H1 (cell line): ENCODE data around the gene WIPI1. TPM values are rescaled to one million over a fixed set of nuclear protein-coding genes. Genes with fewer than 3 reads are reported as not detected.

Experiments used
- CTCF ChIA-PET: fragments of 300-600 bp; sonication (Branson Sonifier 250); formaldehyde crosslinking; loops from one replicate; lab custom pipeline; 2021; ENCODE audit not compliant: partially characterized antibody; lab: Charles Lee
- POLR2A ChIA-PET: fragments of 300-600 bp; sonication (Branson Sonifier 250); formaldehyde crosslinking; loops from one replicate; lab custom pipeline; 2021; ENCODE audit warnings: inconsistent platforms; ENCODE audit not compliant: partially characterized antibody; lab: Charles Lee
- DNase-seq, 2 experiments: peaks; one replicate each; pipeline versions ENCODE4 v3.0.0 to v3.0.0-alpha.2; 2010 to 2022; ENCODE audit warnings: low spot score in 2 of 2, low read depth in 1 of 2, mixed read lengths in 1 of 2
- FAIRE-seq: peaks from 2 replicates; lab custom pipeline; 2011; peaks lifted over from hg19 to GRCh38; lab: Jason Lieb, UNC
- H2AFZ ChIP-seq: 2 replicates; pipeline ENCODE4 v1.8.1; 2012; ENCODE audit warnings: low read length, inconsistent platforms
- H2AK5ac ChIP-seq: 2 replicates; pipeline ENCODE4 v1.6.1; 2013; ENCODE audit warnings: low read depth, low read length
- H2BK120ac ChIP-seq: replicated peaks from 2 replicates; pipeline ENCODE3; 2013; ENCODE audit warnings: low read depth, low read length, inconsistent platforms
- H2BK12ac ChIP-seq: 2 replicates; pipeline ENCODE4 v1.6.1; 2013; ENCODE audit warnings: low read depth, low read length
- H2BK15ac ChIP-seq: 2 replicates; pipeline ENCODE4 v1.6.1; 2013; ENCODE audit warnings: low read length
- H2BK20ac ChIP-seq: 2 replicates; pipeline ENCODE4 v1.6.1; 2013; ENCODE audit warnings: low read length
- H2BK5ac ChIP-seq: 2 replicates; pipeline ENCODE4 v1.6.1; 2013; ENCODE audit warnings: low read depth, low read length
- H3K14ac ChIP-seq: 2 replicates; pipeline ENCODE4 v1.6.1; 2013; ENCODE audit warnings: inconsistent platforms; ENCODE audit not compliant: insufficient read length
- H3K18ac ChIP-seq: 2 replicates; pipeline ENCODE4 v1.6.1; 2013; ENCODE audit warnings: low read length; ENCODE audit errors: extremely low read depth
- H3K23ac ChIP-seq: 2 replicates; pipeline ENCODE4 v1.6.1; 2013; ENCODE audit warnings: inconsistent platforms; ENCODE audit not compliant: insufficient read length
- H3K23me2 ChIP-seq: 2 replicates; pipeline ENCODE4 v1.6.1; 2013; ENCODE audit warnings: low read depth, low read length
- H3K27ac ChIP-seq: 2 replicates; pipeline ENCODE4 v1.6.1; 2011; ENCODE audit warnings: low read depth, low read length, inconsistent platforms
- H3K27me3 ChIP-seq, 4 experiments: replicated peaks in 1 of 4; 1 replicate in 1 of 4; 2 replicates in 3 of 4; pipeline versions ENCODE4 v1.6.1 to v1.8.1; 2011 to 2013; ENCODE audit warnings: low read length in 3 of 4, mild to moderate bottlenecking in 3 of 4, inconsistent platforms in 2 of 4, mixed read lengths in 2 of 4, moderate library complexity in 1 of 4; ENCODE audit not compliant: control insufficient read depth in 3 of 4, insufficient read depth in 3 of 4; ENCODE audit errors: extremely low read depth in 1 of 4
- H3K36me3 ChIP-seq, 4 experiments: 2 replicates each; pipeline versions ENCODE4 v1.6.1 to v1.8.1; 2011 to 2013; ENCODE audit warnings: mild to moderate bottlenecking in 4 of 4, low read length in 3 of 4, moderate library complexity in 2 of 4, control low read depth in 1 of 4, inconsistent platforms in 1 of 4; ENCODE audit not compliant: insufficient read depth in 4 of 4, control insufficient read depth in 2 of 4
- H3K4ac ChIP-seq: replicated peaks from 2 replicates; pipeline ENCODE3; 2013; ENCODE audit warnings: low read length, low read depth, mixed read lengths, inconsistent platforms; ENCODE audit not compliant: insufficient read length
- H3K4me1 ChIP-seq, 4 experiments: replicated peaks in 1 of 4; 1 replicate in 1 of 4; 2 replicates in 3 of 4; pipeline versions ENCODE4 v1.6.1 to v1.8.1; 2011 to 2013; ENCODE audit warnings: low read length in 3 of 4, inconsistent platforms in 2 of 4, mixed read lengths in 1 of 4; ENCODE audit not compliant: insufficient read depth in 4 of 4, control insufficient read depth in 3 of 4
- H3K4me2 ChIP-seq, 2 experiments: 2 replicates each; pipeline versions ENCODE4 v1.6.1 to v1.8.1; 2011 to 2013; ENCODE audit warnings: low read depth in 2 of 2, low read length in 2 of 2, control low read depth in 1 of 2, inconsistent platforms in 1 of 2, mild to moderate bottlenecking in 1 of 2; ENCODE audit not compliant: insufficient read depth in 1 of 2
- H3K4me3 ChIP-seq, 4 experiments: fragments of 200-600, 300-600 bp in 1 of 4; sonication (generic), shearing (Covaris generic), sonication (Bioruptor Twin) in 1 of 4; 2 replicates each; pipeline versions ENCODE4 v1.5.1 to v1.8.1; 2011 to 2016; ENCODE audit warnings: low read length in 4 of 4, low read depth in 3 of 4, control low read depth in 2 of 4, inconsistent platforms in 2 of 4, mild to moderate bottlenecking in 2 of 4, mixed read lengths in 1 of 4, moderate library complexity in 1 of 4; ENCODE audit not compliant: insufficient read depth in 2 of 4; ENCODE audit errors: extremely low read depth in 1 of 4
- H3K56ac ChIP-seq: replicated peaks from 2 replicates; pipeline ENCODE3; 2013; ENCODE audit warnings: low read depth, mild to moderate bottlenecking, mixed read lengths, low read length, inconsistent platforms; ENCODE audit not compliant: insufficient read length
- H3K79me1 ChIP-seq: 2 replicates; pipeline ENCODE4 v1.6.1; 2013; ENCODE audit warnings: low read depth, low read length, control low read depth
- H3K79me2 ChIP-seq, 2 experiments: 2 replicates each; pipeline versions ENCODE4 v1.6.1 to v1.8.1; 2012 to 2013; ENCODE audit warnings: low read length in 2 of 2, mild to moderate bottlenecking in 2 of 2, inconsistent platforms in 1 of 2; ENCODE audit not compliant: insufficient read depth in 2 of 2, control insufficient read depth in 1 of 2
- H3K9ac ChIP-seq, 4 experiments: replicated peaks in 1 of 4; 1 replicate in 1 of 4; 2 replicates in 3 of 4; pipeline versions ENCODE4 v1.6.1 to v1.8.1; 2011 to 2013; ENCODE audit warnings: low read depth in 3 of 4, low read length in 3 of 4, control low read depth in 2 of 4, mild to moderate bottlenecking in 2 of 4, moderate library complexity in 2 of 4, inconsistent platforms in 1 of 4; ENCODE audit errors: extremely low read depth in 1 of 4
- H3K9me3 ChIP-seq, 2 experiments: 2 replicates each; pipeline versions ENCODE4 v1.6.1 to v1.8.1; 2012 to 2013; ENCODE audit warnings: mild to moderate bottlenecking in 2 of 2, moderate library complexity in 2 of 2, control low read depth in 1 of 2, inconsistent platforms in 1 of 2, low read depth in 1 of 2, low read length in 1 of 2, mixed read lengths in 1 of 2; ENCODE audit not compliant: insufficient read depth in 2 of 2
- H4K20me1 ChIP-seq, 2 experiments: replicated peaks in 1 of 2; 2 replicates each; pipeline versions ENCODE3 to v1.8.1; 2011 to 2013; ENCODE audit warnings: inconsistent platforms in 2 of 2, low read length in 2 of 2, mild to moderate bottlenecking in 1 of 2; ENCODE audit not compliant: insufficient read depth in 2 of 2, control insufficient read depth in 1 of 2
- H4K5ac ChIP-seq: 2 replicates; pipeline ENCODE4 v1.6.1; 2013; ENCODE audit warnings: low read length, low read depth, mixed read lengths, inconsistent platforms; ENCODE audit not compliant: insufficient read length
- H4K8ac ChIP-seq: 2 replicates; pipeline ENCODE4 v1.8.0; 2013; ENCODE audit warnings: mild to moderate bottlenecking, moderate library complexity, low read length, inconsistent platforms; ENCODE audit not compliant: insufficient read depth; ENCODE audit errors: extremely low read depth
- H4K91ac ChIP-seq: replicated peaks from 2 replicates; pipeline ENCODE3; 2013; ENCODE audit warnings: low read length, mixed read lengths, inconsistent platforms; ENCODE audit not compliant: insufficient read length
- BRCA1 ChIP-seq: IDR thresholded peaks from 2 replicates; pipeline ENCODE4 v1.6.1; 2012; ENCODE audit warnings: low read depth, low read length, improper control_type of control experiment
- CEBPB ChIP-seq: IDR thresholded peaks from 2 replicates; pipeline ENCODE4 v1.6.1; 2012; ENCODE audit warnings: low read depth, low read length
- HDAC6 ChIP-seq: IDR thresholded peaks from one replicate; pipeline ENCODE4 v1.7.1; 2012; ENCODE audit warnings: low read depth, mild to moderate bottlenecking, inconsistent platforms, low read length, moderate library complexity
- NANOG ChIP-seq: IDR thresholded peaks from 2 replicates; pipeline ENCODE4 v1.6.1; 2011; ENCODE audit warnings: low read length, low read depth, mild to moderate bottlenecking, inconsistent platforms; ENCODE audit not compliant: insufficient read depth, poor library complexity, severe bottlenecking
- POU5F1 ChIP-seq: IDR thresholded peaks from 2 replicates; pipeline ENCODE4 v1.6.1; 2011; ENCODE audit warnings: low read depth, mild to moderate bottlenecking, low read length, moderate library complexity
- SAP30 ChIP-seq: fragments of 300-600 bp; sonication (generic); IDR thresholded peaks from 2 replicates; pipeline ENCODE4 v1.7.1; 2012; ENCODE audit warnings: low read length, moderate library complexity, mild to moderate bottlenecking, inconsistent platforms; ENCODE audit not compliant: insufficient read depth, insufficient replicate concordance
- SIX5 ChIP-seq: IDR thresholded peaks from 2 replicates; pipeline ENCODE4 v1.6.1; 2011; ENCODE audit warnings: mild to moderate bottlenecking, low read depth, low read length
- ZNF274 ChIP-seq: IDR thresholded peaks from 2 replicates; pipeline ENCODE4 v1.7.0; 2012; ENCODE audit warnings: low read length, borderline replicate concordance; ENCODE audit errors: extremely low read depth
- WGBS, 2 experiments: shearing (Covaris generic) in 1 of 2; methylation state at CpG; one replicate each; pipeline versions ENCODE4 v1.1.6 to v1.1.7; 2013 to 2015; ENCODE audit warnings: low lambda C conversion rate in 2 of 2, mixed read lengths in 2 of 2, inconsistent platforms in 1 of 2, low coverage in 1 of 2, missing lambda C conversion rate in 1 of 2; ENCODE audit not compliant: insufficient replicate concordance in 2 of 2, insufficient coverage in 1 of 2, insufficient read length in 1 of 2; ENCODE audit errors: extremely low coverage in 1 of 2, missing lambda C conversion rate in 1 of 2; 5-methylcytosine and 5-hydroxymethylcytosine counted together
- polyA plus RNA-seq, 7 experiments: library from polyadenylated mRNA; depleted of rRNA in 3 of 7; stranded (reverse) in 5 of 7; unstranded in 2 of 7; fragments of >200 nt in 5 of 7; fragments of 200-250 nt in 2 of 7; gene quantifications; 1 replicate in 5 of 7; 2 replicates in 1 of 7; 4 replicates in 1 of 7; pipeline versions ENCODE4 v1.2.1 to v1.2.3, GENCODE V29; 2011 to 2013; ENCODE audit warnings: missing spikeins in 2 of 7, mixed read lengths in 2 of 7
- total RNA-seq: library from RNA; stranded (reverse); fragmentation: NEBNext Ultra II Directional; extraction: Animal tissue kit (Norgen Biotek cat#: 25700); gene quantifications from 2 replicates; pipeline ENCODE4 v1.2.1, GENCODE V29; 2021
- TF ChIP-seq, protein P1 (sequence below): IDR thresholded peaks from 2 replicates; pipeline ENCODE4 v1.6.1; 2012; ENCODE audit warnings: inconsistent platforms
- TF ChIP-seq, protein P2 (sequence below): IDR thresholded peaks from 2 replicates; pipeline ENCODE4 v1.6.1; 2011; ENCODE audit warnings: low read depth, mild to moderate bottlenecking, low read length; ENCODE audit not compliant: insufficient read depth
- TF ChIP-seq, protein P3 (sequence below): IDR thresholded peaks from 2 replicates; pipeline ENCODE4 v1.6.1; 2012; ENCODE audit warnings: low read length, inconsistent platforms

Gene WIPI1
- total and polyA plus RNA-seq, 2 of the 8 experiments (the other 6 are each of a cell fraction or from before 2014, with no cell fraction given): 16.6 to 17.4 TPM

DNA sequence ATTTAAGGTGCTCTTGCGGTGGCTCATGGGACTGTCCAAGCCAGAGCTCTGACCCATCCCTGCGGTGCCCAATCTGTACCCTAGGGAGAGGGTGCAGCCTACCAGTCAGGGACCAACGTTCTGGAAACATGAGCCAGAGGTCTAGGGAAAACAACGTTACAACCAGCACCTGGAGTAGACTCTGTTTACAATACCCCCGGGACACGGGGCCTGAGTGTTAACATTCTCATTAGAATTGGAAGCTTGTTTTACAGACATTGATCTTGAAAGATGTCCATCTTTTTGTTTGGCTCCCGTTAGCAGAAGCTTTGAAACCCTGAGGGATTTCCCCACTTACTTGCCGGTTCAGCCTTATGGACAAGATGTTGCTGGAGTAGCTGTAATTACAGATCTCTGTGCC is 6.9 kb downstream of the WIPI1 start:
- POLR2A ChIA-PET: no interaction called here
- TF ChIP-seq, protein P1, sequence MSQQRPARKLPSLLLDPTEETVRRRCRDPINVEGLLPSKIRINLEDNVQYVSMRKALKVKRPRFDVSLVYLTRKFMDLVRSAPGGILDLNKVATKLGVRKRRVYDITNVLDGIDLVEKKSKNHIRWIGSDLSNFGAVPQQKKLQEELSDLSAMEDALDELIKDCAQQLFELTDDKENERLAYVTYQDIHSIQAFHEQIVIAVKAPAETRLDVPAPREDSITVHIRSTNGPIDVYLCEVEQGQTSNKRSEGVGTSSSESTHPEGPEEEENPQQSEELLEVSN: no peak
- no peak for TF ChIP-seq SAP30
- no peak for TF ChIP-seq BRCA1
- TF ChIP-seq, protein P2, sequence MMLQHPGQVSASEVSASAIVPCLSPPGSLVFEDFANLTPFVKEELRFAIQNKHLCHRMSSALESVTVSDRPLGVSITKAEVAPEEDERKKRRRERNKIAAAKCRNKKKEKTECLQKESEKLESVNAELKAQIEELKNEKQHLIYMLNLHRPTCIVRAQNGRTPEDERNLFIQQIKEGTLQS: no peak
- no peak for TF ChIP-seq POU5F1
- no peak for TF ChIP-seq ZNF274
- no peak for TF ChIP-seq SIX5
- TF ChIP-seq, protein P3, sequence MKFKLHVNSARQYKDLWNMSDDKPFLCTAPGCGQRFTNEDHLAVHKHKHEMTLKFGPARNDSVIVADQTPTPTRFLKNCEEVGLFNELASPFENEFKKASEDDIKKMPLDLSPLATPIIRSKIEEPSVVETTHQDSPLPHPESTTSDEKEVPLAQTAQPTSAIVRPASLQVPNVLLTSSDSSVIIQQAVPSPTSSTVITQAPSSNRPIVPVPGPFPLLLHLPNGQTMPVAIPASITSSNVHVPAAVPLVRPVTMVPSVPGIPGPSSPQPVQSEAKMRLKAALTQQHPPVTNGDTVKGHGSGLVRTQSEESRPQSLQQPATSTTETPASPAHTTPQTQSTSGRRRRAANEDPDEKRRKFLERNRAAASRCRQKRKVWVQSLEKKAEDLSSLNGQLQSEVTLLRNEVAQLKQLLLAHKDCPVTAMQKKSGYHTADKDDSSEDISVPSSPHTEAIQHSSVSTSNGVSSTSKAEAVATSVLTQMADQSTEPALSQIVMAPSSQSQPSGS: no peak
- TF ChIP-seq NANOG: no peak
- TF ChIP-seq CEBPB: no peak
- TF ChIP-seq HDAC6: no peak

More for the DNA sequence above, 6.9 kb downstream of the WIPI1 start:
- Histone ChIP-seq H3K9ac (no peak overlapping the region), H4K5ac (no peak overlapping the region), H2AFZ (no peak overlapping the region), H3K18ac (no peak overlapping the region), H2BK12ac (no peak overlapping the region), H3K4me1 (no peaks in the 10 kb centered on the region; a peak in 1 of 7 replicates), H3K27me3 (no peaks in the 10 kb centered on the region), H2BK5ac (no peak overlapping the region), H3K27ac (no peak overlapping the region), H4K8ac (no peak overlapping the region), H2BK120ac (no peak overlapping the region), H2BK20ac (no peak overlapping the region), H4K91ac (no peak overlapping the region), H3K4me3 (no peak overlapping the region), H3K79me1 (no peaks in the 10 kb centered on the region), H3K56ac (no peak overlapping the region), H4K20me1 (no peaks in the 10 kb centered on the region), H2BK15ac (no peak overlapping the region; the same call in 1 of the 2 replicates), H3K36me3 (peaks cover 0 to 6% (median under 1%) of the 10 kb centered on the region in 4 experiments; a peak in 1 of 8 replicates), H2AK5ac (no peak overlapping the region), H3K23ac (no peak overlapping the region), H3K23me2 (no peaks in the 10 kb centered on the region), H3K79me2 (no peaks in the 10 kb centered on the region), H3K4ac (no peak overlapping the region), H3K4me2 (no peak overlapping the region), H3K14ac (no peak overlapping the region), H3K9me3 (no peaks in the 10 kb centered on the region)
- CTCF ChIA-PET: interaction anchor here (0.7 to 1.6 kb wide), 7 partner anchors 10 to 52 kb away, joined by 3 to 4 read pairs (median 3); no protein-coding TSS in a partner anchor
- WGBS, 2 experiments: 92% methylated on average over 8 of the region's 8 CpGs; no CpG with 5 or more reads in 1 of the 2 experiments
- no peak for DNase-seq
- FAIRE-seq: no peak
